Transverse colon (tissue), 4 donors: ENCODE results near the gene RNF168.

Experiments used
- POLR2AphosphoS5 ChIP-seq, 3 donors: sonication (generic); formaldehyde crosslinking; IDR thresholded peaks; one replicate each; pipeline ENCODE4 v1.6.1; 2016; ENCODE audit warnings: antibody characterized with exemption in 3 of 3
- TF ChIP-seq, protein P1 (sequence below), 5 experiments: fragments of 200-600 bp in 3 of 5; fragments of 450-650 bp in 2 of 5; sonication (generic) in 3 of 5; IDR thresholded peaks; 1 replicate in 2 of 5; 2 replicates in 3 of 5; pipeline ENCODE4 v1.5.1; 2016 to 2017; ENCODE audit warnings: antibody characterized with exemption in 5 of 5, inconsistent platforms in 3 of 5, mild to moderate bottlenecking in 2 of 5, moderate library complexity in 1 of 5

DNA sequence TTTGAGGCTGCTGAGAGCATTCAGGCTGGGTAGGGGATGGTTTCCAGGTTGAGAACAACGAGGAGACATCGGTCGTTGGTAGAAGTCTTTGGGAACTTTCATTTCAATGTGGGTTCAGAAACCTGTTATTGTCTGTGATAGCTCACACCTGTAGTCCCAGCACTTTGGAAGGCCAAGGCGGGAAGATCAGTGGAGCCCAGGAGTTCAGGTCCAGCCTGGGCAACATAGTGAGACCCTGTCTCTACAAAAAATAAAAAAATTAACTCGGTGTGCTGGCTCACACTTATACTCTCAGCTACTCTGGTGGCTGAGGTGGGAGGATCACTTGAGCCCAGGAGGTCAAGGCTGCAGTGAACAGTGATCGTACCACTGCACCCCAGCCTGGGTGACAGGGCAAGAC, 988 bp upstream of the RNF168 start:
- TF ChIP-seq, protein P1, sequence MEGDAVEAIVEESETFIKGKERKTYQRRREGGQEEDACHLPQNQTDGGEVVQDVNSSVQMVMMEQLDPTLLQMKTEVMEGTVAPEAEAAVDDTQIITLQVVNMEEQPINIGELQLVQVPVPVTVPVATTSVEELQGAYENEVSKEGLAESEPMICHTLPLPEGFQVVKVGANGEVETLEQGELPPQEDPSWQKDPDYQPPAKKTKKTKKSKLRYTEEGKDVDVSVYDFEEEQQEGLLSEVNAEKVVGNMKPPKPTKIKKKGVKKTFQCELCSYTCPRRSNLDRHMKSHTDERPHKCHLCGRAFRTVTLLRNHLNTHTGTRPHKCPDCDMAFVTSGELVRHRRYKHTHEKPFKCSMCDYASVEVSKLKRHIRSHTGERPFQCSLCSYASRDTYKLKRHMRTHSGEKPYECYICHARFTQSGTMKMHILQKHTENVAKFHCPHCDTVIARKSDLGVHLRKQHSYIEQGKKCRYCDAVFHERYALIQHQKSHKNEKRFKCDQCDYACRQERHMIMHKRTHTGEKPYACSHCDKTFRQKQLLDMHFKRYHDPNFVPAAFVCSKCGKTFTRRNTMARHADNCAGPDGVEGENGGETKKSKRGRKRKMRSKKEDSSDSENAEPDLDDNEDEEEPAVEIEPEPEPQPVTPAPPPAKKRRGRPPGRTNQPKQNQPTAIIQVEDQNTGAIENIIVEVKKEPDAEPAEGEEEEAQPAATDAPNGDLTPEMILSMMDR (IDR thresholded peaks at IDR 0.05): no peak
- TF ChIP-seq POLR2AphosphoS5 (IDR thresholded peaks at IDR 0.05): no peak
